Embryonic facial prominence (tissue), 1 donor: Measurements from ENCODE around the gene ANO9.
"Not testable (repeated sequence)": the region's sequence is repeated elsewhere in the genome, so short reads cannot be mapped to it uniquely, and the experiment has no call there.

Experiments used
- DNase-seq: peaks from one replicate; pipeline ENCODE4 v3.0.0-alpha.2; 2016; ENCODE audit errors: extremely low spot score

ANO9 gene

GRCh38 chr11:471468-472145, 29.8 kb upstream of the ANO9 start:
- no peak for DNase-seq

- no peak for DNase-seq
These were observed 28.1 kb upstream of the ANO9 start for GRCh38 chr11:469684-470560.

- not testable (repeated sequence) for DNase-seq
These were observed 27.3 kb upstream of the ANO9 start for GRCh38 chr11:469026-469683.

GRCh38 chr11:468493-468892, 26.7 kb upstream of the ANO9 start:
- DNase-seq, result no peak

- DNase-seq, result no peak
These were observed 26.2 kb upstream of the ANO9 start for GRCh38 chr11:468036-468435.

- no peak for DNase-seq
These were observed 24.2 kb upstream of the ANO9 start for GRCh38 chr11:465896-466530.

- no peak for DNase-seq
These were observed 22.5 kb upstream of the ANO9 start for GRCh38 chr11:464316-464715.

- no peak for DNase-seq
These were observed 20.5 kb upstream of the ANO9 start for GRCh38 chr11:462107-462890.

- no peak for DNase-seq
These were observed 19.8 kb upstream of the ANO9 start for GRCh38 chr11:461626-462025.

- DNase-seq, result no peak
These were observed 18.8 kb upstream of the ANO9 start for GRCh38 chr11:460331-461199.

GRCh38 chr11:459511-460220, 17.9 kb upstream of the ANO9 start:
- no peak for DNase-seq

GRCh38 chr11:457111-457760, 15.4 kb upstream of the ANO9 start:
- no peak for DNase-seq

GRCh38 chr11:456533-456932, 14.7 kb upstream of the ANO9 start:
- DNase-seq, result no peak

GRCh38 chr11:455566-456147, 13.8 kb upstream of the ANO9 start:
- DNase-seq, result no peak

GRCh38 chr11:454801-455565, 13.2 kb upstream of the ANO9 start:
- no peak for DNase-seq

- no peak for DNase-seq
These were observed 12.2 kb upstream of the ANO9 start for GRCh38 chr11:454043-454442.

GRCh38 chr11:453564-453963, 11.8 kb upstream of the ANO9 start:
- no peak for DNase-seq

- DNase-seq, result no peak
These were observed 11.2 kb upstream of the ANO9 start for GRCh38 chr11:452916-453527.
